ENCODE data around the gene ZNF653. TPM values are rescaled to one million over a fixed set of nuclear protein-coding genes. Genes with fewer than 3 reads are reported as not detected.

Gene ZNF653
- polyA plus RNA-seq, 1 of the 3 experiments (the other 2 are of a cell fraction) = 14.7 TPM

- Histone ChIP-seq H3K27ac (ENCODE audit: low read depth in 2 of 2, low read length in 1 of 2) (peak within 1 kb of the TSS; percentile 73), H3K79me2 (ENCODE audit: insufficient read depth) (peaks cover 37% of the 10 kb centered on the region), H3K9me3 (no peaks in the 10 kb centered on the region), H4K20me1 (ENCODE audit: insufficient read depth) (no peaks in the 10 kb centered on the region), H3K4me2 (peak within 1 kb of the TSS; percentile 99), H3F3A (replicated peaks; ENCODE audit: insufficient read depth) (peaks cover 5% of the 10 kb centered on the region), H3K9me2 (no peaks in the 10 kb centered on the region), H3K27me3 (ENCODE audit: insufficient read depth) (no peaks in the 10 kb centered on the region), H3K4me3 (ENCODE audit: low read depth in 2 of 2, low read length in 1 of 2) (peak within 1 kb of the TSS; percentile 69 to 83), H2AFZ (ENCODE audit: low read depth) (peak within 1 kb of the TSS; percentile 99), H3K4me1 (ENCODE audit: control insufficient read depth in 1 of 2, insufficient read depth in 2 of 2, low read depth in 1 of 2, low read length in 1 of 2) (peaks cover 5 to 12% of the 10 kb centered on the region in 2 experiments; a peak in 1 of 4 replicates), H3K9ac (peak within 1 kb of the TSS; percentile 76), H3K36me3 (replicated peaks in 1 of 2; ENCODE audit: control insufficient read depth in 1 of 2, insufficient read depth in 2 of 2, low read length in 1 of 2) (peaks cover 18 to 30% of the 10 kb centered on the region in 2 experiments)
- ChIA-PET POLR2A (interaction anchor here (0.6 to 1.8 kb wide), 7 partner anchors 8 to 60 kb away, joined by 3 to 14 read pairs (median 5); partner anchors contain the start of genes EPOR, RGL3 and SWSAP1), CTCF (interaction anchor here (0.6 to 3.5 kb wide), 28 partner anchors 8 to 169 kb away, joined by 3 to 54 read pairs (median 4); partner anchors contain the start of genes ELAVL3, EPOR, RGL3 and SWSAP1)
- 0% methylated on average over 19 of the region's 53 CpGs for WGBS (ENCODE audit: low lambda C conversion rate)
- DNase-seq = peak; percentile 96
- no peak for TF ChIP-seq JUND (IDR thresholded peaks at IDR 0.05)
- peak; percentile 76 for TF ChIP-seq SIN3A (IDR thresholded peaks at IDR 0.05; ENCODE audit: borderline replicate concordance, low read depth, low read length)
- peak; percentile 87 for TF ChIP-seq RFX5 (IDR thresholded peaks at IDR 0.05; ENCODE audit: low read length)
- no peak; the same call in 1 of the 2 replicates for TF ChIP-seq USF2 (IDR thresholded peaks at IDR 0.05; ENCODE audit: borderline replicate concordance, low read depth, low read length)
- TF ChIP-seq POLR2AphosphoS5 (IDR thresholded peaks at IDR 0.05; ENCODE audit: low read depth, low read length) = peak; percentile 96
- peak; percentile 38; the same call in 1 of the 2 replicates for TF ChIP-seq RAD21 (IDR thresholded peaks at IDR 0.05; ENCODE audit: low read length)
- TF ChIP-seq ELF1 (IDR thresholded peaks at IDR 0.05) = peak; percentile 89
- TF ChIP-seq FOXJ3 (CRISPR knock-in tag; IDR thresholded peaks at IDR 0.05) = no peak
- TF ChIP-seq GABPA (IDR thresholded peaks at IDR 0.05; ENCODE audit: low read depth) = peak; percentile 96
- peak; percentile 45; the same call in 1 of the 2 replicates for TF ChIP-seq PBX3 (IDR thresholded peaks at IDR 0.05)
- peak; percentile 100 for TF ChIP-seq YY1 (IDR thresholded peaks at IDR 0.05; ENCODE audit: low read depth)
- TF ChIP-seq RXRA (IDR thresholded peaks at IDR 0.05; ENCODE audit: borderline replicate concordance, low read depth) = no peak
- peak; percentile 88 for TF ChIP-seq MXI1 (IDR thresholded peaks at IDR 0.05; ENCODE audit: low read depth, low read length)
- TF ChIP-seq GATA2 (CRISPR knock-in tag; IDR thresholded peaks at IDR 0.05) = no peak
- no peak for TF ChIP-seq NFIC (IDR thresholded peaks at IDR 0.05; ENCODE audit: borderline replicate concordance)
- TF ChIP-seq IRF3 (IDR thresholded peaks at IDR 0.05; ENCODE audit: low read depth, low read length) = no peak
- TF ChIP-seq CHD2 (IDR thresholded peaks at IDR 0.05; ENCODE audit: low read length, partially characterized antibody) = peak; percentile 26
- no peak for TF ChIP-seq FOXM1 (IDR thresholded peaks at IDR 0.05; ENCODE audit: low read depth)
- peak; percentile 64 for TF ChIP-seq REST (IDR thresholded peaks at IDR 0.05; ENCODE audit: low read depth, low read length)
- TF ChIP-seq NRF1 (IDR thresholded peaks at IDR 0.05; ENCODE audit: low read depth, low read length) = peak; percentile 33; the same call in 1 of the 2 replicates
- TF ChIP-seq SMC3 (IDR thresholded peaks at IDR 0.05; ENCODE audit: low read depth, low read length) = no peak
- TF ChIP-seq TAF1 (IDR thresholded peaks at IDR 0.05; ENCODE audit: borderline replicate concordance, low read depth, low read length) = peak; percentile 94
- peak; percentile 77 for TF ChIP-seq CTCF (IDR thresholded peaks at IDR 0.05)
Observed at GRCh38 chr19:11435057-11435832, 70.4 kb downstream of the ZNF653 start, which contains the start of the genes ODAD3 and PRKCSH. Gene ODAD3 (minus strand): TSS chr19:11435121. CDS start chr19:11435016, 105 bp downstream. Gene PRKCSH (plus strand): TSS chr19:11435635. CDS start chr19:11436118, 483 bp downstream.
